HG02678 (cell line): Measurements from ENCODE around the gene HOXD13.

Source experiments
- ATAC-seq: cut with Tn5 transposase; IDR thresholded peaks from one replicate; pipeline ENCODE4 v1.9.1; 2021; ENCODE audit warnings: mild to moderate bottlenecking, moderate library complexity; ENCODE audit not compliant: unreplicated experiment

The HOXD13 gene

DNA sequence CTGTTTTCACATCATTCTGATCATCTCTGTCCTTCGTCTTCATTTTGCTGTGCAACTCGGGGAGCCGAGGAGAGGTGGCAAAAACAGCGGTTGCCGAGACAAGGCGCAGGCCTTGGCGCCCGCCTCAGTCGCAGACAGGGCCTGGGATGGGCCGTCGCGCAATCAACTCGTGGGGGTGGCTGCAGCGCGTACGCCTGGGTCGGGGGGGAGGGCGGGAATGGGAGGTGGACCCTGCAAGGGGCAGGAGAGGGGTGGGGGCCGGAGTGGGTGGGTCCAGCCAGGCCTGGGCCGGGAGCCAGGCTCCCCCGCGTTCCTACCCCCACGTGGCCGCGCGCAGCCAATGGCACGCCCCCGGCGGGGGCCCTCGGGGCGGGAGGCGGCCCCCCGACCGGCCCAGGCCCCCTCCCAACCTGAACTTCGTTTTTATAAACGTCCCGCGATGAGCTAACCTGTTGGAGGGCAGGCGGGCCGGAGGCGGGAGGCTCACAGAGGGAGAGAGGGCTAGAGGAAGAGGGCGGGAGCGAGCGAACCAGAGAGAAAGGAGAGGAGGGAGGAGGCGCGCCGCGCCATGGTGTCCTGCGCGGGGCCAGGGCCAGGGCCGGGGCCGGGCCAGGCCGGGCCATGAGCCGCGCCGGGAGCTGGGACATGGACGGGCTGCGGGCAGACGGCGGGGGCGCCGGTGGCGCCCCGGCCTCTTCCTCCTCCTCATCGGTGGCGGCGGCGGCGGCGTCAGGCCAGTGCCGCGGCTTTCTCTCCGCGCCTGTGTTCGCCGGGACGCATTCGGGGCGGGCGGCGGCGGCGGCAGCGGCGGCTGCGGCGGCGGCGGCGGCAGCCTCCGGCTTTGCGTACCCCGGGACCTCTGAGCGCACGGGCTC, at the start of gene HOXD13:
Gene HOXD13, plus strand, starts transcription at position 452 of the 875 bp plus-strand sequence. Its CDS starts 170 bp downstream, at position 622.
- no peak for ATAC-seq

DNA sequence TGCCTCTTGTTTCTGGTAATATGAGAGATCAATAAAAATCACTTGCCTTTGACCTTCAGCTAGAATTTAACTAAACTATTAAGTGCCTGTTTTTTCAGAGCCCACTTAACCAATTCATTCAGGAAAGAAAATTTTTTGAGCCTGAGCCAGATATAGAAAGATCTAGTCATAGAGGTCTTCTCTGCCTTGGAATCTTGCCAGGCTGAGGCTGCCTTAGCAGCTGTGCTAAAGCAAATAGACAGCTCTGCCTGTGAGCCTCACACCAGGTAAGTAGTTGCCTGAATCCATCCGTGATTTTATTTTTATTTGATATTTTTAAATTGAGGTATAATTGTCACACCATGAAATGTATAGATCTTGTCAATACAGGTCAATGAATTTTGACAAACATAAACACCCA, 36.1 kb upstream of the HOXD13 start:
- no peak for ATAC-seq

DNA sequence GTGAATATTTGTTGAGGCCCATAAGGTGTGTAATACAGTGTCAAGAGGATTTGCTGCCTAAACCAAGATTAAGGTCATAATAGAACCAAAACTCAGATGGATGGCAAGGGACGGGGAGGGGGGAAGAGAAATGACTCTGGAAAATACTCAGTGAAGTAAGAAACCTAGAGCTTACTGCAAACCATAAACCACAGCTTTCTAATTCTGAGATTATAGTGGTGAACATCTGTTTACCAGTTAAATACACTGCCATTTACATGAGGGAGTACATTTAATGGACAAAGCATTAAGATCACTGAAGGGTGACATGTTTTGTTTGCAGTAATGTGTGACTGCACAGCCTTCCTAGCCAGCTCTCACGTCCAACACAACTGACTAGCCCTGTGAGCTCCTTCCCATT, 28.6 kb upstream of the HOXD13 start:
- ATAC-seq: no peak

DNA sequence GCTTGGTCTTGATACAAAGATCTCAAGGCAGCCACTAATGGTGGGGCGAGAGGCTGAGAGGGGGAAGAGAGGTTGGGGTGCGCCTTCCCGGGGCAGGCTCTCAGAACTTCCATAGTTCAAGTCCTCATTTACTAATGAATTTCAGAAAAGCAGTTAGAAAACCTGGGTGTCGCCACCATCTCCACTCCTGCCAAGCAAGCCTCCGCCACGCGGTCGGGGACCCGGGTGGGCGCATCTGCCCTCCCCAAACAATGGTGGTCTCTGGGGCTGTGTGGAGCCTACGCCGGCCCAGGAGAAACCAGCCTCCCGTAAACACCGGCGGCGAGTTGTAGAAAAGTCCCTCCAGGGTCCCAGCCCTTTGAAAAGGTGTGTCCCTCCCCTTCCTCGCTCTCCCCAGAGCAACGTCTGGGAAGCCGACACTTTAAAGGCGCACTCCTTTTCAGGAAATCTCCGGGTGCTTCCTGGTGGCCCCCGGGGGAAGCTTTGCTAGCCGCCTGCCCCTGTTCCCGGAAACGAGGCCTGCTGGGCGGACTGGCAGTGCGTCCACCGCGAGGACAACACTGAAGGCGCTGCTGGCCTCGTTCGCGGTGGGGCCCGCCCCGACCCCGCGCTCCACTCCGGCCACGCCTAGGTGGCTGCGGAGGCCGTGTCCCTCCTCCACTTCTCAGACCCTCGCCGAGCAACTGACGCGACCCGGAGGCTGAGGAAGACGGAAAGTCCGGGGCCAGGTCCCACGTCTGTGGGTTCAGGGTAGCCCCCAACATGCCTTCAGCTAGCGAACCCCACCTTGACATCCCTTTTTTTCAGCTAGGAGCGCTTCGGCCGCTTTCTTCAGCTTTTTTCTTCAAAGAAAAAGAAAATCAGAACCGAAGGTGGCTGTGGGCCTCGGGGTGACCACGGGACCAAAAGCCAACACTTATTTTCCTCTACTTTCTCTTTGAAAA, 25.6 kb upstream of the HOXD13 start:
- no peak for ATAC-seq

GRCh38 chr2:176067589-176068418, 24.7 kb upstream of the HOXD13 start:
- ATAC-seq: no peak

DNA sequence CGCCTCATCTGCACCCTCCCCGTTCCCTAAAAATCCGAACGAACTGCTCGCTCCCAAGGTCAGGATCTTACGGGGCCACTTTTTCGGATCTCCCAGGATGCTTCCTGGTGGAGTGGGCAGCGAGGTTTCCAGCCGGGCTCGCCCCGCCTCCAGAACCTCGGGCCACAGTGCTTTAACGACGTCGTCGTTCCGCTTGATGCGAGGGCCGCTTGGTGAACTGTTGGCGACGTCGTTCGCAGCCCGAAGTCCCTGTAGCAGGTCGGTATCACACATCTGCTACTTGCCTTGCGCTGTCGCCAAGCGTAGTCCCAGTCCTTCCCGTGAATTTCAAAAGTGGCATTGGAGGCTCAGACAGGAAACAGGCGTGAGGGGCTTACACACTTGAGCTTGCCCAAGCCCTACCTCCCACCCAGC, 24.1 kb upstream of the HOXD13 start:
- ATAC-seq: no peak

GRCh38 chr2:176071330-176072291, 20.9 kb upstream of the HOXD13 start:
- ATAC-seq: no peak

GRCh38 chr2:176072292-176072669, 20.2 kb upstream of the HOXD13 start:
- no peak for ATAC-seq

DNA sequence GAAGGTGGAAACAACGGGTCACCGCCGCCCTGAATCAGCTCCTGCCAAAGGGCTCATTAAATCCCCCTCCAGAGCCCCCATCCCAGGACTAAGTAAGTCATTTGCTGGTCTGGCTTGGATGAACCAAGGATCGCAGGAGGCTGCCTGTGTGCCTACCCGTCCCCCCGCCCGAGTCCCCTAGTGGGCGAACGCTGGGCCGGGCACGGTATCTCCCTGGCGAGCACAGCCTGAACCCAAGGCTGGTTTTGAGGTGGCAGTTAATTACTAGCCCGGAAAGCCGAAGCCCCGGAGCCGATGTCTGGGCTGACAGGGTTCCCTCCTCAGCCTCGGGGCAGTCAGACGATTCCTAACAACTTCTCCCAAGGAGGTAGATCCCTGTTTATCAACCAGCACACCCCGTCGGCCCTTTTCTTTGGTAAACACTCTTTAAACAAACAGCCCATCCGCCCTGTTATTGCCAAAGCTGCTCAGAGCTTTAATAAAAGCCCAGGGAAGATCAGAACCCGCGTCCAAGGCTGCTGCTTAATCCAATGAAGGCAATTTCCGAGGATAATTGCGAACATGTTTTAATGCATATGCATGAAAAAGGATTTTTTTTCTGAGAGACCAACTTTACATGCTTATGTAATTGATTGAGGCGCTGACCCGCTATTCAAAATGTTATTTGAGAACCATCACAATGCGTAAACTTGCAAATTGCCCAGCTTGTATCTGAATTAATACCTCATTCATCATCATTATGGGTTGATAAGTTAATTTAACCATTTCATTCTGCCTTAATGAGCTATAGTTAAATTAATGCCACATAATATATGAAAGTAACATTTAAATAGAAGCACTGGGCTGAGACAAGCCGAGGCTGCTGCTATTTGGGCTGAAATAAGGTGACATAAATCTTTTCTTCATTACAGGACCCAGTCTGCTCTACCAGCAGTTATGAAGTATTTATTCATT, 19.3 kb upstream of the HOXD13 start:
- ATAC-seq: no peak

DNA sequence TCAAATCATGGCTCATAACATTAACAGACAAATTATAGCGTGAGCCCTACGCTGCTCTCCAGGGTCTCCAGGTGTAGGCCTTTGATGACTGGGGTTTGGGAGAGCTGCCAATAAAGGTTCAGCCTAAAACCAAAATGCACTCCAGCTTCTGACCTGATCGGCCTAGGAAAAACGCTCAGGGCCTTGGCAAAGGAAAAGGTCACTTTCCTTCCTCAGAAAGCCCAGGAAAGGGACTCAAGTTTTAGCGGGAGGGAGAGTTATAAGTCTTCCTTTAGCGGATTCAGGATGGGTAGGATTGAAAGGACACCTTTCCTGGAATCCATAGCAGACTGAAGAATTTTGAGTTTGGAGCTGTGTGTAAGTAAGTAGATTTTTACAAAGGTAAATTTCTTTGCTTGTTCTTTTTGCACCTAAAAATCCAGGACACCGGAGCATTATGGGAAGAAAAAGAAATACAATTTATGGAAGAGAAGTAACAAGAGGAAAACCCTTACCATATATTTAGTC, 17.5 kb upstream of the HOXD13 start:
- no peak for ATAC-seq

DNA sequence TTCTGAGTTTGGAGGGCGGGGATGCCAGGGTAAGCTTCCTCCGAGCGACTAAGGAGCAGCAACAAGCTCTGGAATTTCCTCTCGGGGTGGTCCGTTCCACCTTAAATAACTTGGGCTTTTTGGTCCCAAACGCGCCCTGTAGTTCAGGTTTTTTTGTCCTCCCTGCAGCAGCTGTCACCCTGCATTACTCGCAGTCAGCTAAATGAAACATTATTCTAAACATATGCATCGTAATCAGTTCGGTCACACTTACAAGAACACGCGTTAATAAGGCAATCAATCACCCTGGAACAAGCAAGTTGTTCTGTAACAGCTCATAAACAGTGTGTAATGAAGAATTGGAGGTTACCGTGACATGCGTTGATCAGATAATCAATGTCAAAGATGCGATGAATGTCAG, 17.0 kb upstream of the HOXD13 start:
- no peak for ATAC-seq

DNA sequence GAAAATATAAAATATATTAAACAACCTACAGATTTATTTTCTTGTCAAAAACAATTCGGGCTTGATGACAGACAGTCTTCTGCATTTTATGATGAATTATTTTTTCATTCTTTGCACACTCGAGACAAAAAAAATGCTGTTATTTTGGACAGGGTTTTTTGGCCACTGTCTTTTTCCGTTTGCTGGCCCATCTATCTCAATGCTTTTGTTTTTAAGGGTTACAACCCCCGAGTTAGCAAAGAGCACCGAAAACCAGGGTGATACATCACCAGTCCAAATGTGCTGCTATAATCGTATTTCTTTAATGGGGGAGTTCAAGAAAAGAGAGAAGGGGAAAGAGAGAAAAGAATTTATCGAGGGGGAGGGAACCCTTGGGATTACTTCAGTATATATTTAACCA, 16.5 kb upstream of the HOXD13 start:
- ATAC-seq: no peak

- ATAC-seq: no peak
These were observed 15.7 kb upstream of the HOXD13 start for GRCh38 chr2:176076796-176077195.

DNA sequence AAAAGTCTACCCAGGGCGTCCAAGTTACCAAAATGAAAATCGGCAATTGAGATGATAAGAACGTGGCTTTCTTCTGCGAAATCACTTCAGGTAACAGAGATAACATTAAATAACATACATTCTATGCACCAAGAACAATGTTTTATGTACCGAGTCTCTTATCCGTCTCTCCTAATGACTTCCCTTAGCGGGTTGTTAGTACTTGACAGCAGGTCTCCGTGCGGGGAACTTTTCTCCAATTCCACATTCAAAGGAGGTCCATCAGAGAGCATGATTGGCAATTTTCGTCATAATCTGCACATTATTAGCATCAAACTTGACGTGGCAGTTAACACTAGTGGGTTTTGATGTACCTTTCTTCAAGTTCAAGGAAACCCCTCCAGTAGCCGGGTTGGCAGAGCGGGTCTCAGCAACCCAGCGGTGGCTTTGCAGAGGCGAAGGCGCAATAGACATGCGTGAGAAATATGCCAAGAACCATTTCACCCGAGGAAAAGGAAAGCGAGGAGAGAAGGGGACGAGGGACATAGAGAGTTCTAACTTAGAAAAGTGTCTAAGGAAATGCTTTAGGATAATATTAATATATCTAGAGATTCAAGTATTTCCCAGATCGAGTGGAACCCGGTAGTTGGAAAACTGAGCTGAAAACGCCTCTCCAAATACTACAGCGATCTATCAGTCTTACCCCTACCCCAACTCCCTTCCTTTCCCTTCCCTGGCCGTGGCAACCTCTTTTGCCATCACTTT, 13.8 kb upstream of the HOXD13 start:
- ATAC-seq: no peak

GRCh38 chr2:176079285-176079830, 13.2 kb upstream of the HOXD13 start:
- no peak for ATAC-seq

DNA sequence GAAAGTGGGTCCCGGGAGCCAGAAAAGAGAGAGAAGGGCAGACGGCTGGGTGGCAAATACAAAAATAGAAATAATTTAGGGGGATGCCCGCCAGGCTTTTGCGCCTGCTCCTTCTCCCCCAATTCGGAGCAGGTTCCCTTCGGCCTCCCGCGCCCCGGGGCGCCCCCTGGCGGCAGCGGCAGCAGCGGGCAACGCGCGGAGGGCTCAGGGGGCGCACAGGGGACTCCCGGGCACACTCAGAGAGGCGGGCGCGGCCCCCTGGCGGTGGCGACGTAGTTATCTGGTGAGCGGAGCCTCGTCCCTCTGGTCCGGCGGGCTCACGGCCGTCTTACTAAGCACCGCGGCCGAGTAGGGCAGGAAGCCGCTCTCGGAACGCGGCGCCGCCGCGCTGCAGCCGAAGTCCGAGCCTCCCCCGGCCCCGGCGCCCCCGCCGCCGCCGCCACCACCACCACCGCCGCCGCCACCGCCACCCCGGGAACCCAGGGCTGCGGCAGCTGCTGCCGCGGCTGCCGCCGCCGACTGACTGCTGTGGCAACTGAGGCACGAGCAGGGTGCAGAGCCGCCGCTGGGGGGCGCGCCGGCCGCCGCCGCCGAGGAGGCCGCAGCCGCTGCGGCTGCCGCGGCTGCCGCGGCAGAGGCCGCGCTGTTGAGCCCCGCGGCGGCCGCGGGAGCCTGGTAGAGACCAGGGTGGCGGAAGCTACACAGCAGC, 12.5 kb upstream of the HOXD13 start:
- no peak for ATAC-seq
